ENCODE results near the gene ASGR2. TPM values are rescaled to one million over a fixed set of nuclear protein-coding genes. Genes with fewer than 3 reads are reported as not detected.

ASGR2 gene
- polyA plus RNA-seq, 1 donor from 2014 or later = not detected

DNA sequence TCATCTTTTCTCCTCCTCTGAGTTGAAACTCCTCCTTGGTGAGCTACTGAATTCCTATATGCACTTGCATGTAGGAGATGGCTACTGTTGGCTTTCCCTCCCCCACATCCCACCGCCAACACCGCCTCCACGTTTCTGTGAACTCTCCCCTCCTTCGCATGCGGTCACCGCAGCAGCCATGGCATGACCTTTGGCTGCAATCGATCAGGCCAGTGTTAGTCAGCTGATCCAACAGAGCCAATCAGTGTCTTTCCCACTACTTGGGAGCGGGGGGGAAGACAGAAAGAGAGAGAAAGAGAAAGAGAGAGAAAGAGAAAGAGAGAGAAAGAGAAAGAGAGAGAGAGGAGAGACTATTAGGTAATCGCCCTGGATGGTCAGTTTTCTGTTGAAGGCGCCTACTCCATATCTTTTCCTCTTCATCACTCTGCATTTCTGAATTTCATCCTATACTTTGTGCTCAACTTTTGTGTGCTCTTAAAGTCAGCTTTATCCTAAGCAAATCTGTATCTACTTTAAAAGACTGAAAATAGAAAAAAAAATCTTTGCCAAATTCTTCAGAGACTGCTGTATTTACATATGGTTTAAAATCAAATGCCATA, 41.8 kb upstream of the ASGR2 start:
- Histone ChIP-seq H4K20me1 (ENCODE audit: insufficient read depth) (no peaks in the 10 kb centered on the region), H3K9ac (ENCODE audit: low read length) (no peak overlapping the region), H3K4me3 (ENCODE audit: low read length) (no peak overlapping the region), H3K36me3 (ENCODE audit: insufficient read depth, low read length) (no peaks in the 10 kb centered on the region), H3K9me3 (ENCODE audit: low read length) (no peaks in the 10 kb centered on the region), H3K79me2 (replicated peaks; ENCODE audit: insufficient read depth, low read length) (no peaks in the 10 kb centered on the region), H3K4me2 (ENCODE audit: low read length) (no peak overlapping the region), H3K9me2 (ENCODE audit: insufficient read depth, low read length) (no peaks in the 10 kb centered on the region), H3K27me3 (ENCODE audit: insufficient read depth, low read depth, low read length) (no peaks in the 10 kb centered on the region), H3K27ac (ENCODE audit: low read length) (no peak overlapping the region), H2AFZ (ENCODE audit: low read depth, low read length) (no peak overlapping the region), H3F3A (ENCODE audit: insufficient read depth, low read length, poor library complexity, severe bottlenecking) (no peaks in the 10 kb centered on the region)
- TF ChIP-seq TAF1 (IDR thresholded peaks at IDR 0.05; ENCODE audit: low read depth) (no peak), EZH2 (IDR thresholded peaks at IDR 0.05; ENCODE audit: borderline replicate concordance, insufficient read depth, low read length, poor library complexity, severe bottlenecking) (no peak), SMC3 (conservative IDR thresholded peaks at IDR 0.05; ENCODE audit: poor library complexity) (no peak), EP300 (conservative IDR thresholded peaks at IDR 0.05; ENCODE audit: poor library complexity, severe bottlenecking) (no peak), RAD21 (conservative IDR thresholded peaks at IDR 0.05) (no peak), MXI1 (conservative IDR thresholded peaks at IDR 0.05; ENCODE audit: poor library complexity, severe bottlenecking) (no peak), POLR2AphosphoS5 (IDR thresholded peaks at IDR 0.05) (no peak)
- TF ChIP-seq, protein P1, sequence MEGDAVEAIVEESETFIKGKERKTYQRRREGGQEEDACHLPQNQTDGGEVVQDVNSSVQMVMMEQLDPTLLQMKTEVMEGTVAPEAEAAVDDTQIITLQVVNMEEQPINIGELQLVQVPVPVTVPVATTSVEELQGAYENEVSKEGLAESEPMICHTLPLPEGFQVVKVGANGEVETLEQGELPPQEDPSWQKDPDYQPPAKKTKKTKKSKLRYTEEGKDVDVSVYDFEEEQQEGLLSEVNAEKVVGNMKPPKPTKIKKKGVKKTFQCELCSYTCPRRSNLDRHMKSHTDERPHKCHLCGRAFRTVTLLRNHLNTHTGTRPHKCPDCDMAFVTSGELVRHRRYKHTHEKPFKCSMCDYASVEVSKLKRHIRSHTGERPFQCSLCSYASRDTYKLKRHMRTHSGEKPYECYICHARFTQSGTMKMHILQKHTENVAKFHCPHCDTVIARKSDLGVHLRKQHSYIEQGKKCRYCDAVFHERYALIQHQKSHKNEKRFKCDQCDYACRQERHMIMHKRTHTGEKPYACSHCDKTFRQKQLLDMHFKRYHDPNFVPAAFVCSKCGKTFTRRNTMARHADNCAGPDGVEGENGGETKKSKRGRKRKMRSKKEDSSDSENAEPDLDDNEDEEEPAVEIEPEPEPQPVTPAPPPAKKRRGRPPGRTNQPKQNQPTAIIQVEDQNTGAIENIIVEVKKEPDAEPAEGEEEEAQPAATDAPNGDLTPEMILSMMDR (IDR thresholded peaks at IDR 0.05; ENCODE audit: poor library complexity, severe bottlenecking) = no peak
- TF ChIP-seq, protein P2, sequence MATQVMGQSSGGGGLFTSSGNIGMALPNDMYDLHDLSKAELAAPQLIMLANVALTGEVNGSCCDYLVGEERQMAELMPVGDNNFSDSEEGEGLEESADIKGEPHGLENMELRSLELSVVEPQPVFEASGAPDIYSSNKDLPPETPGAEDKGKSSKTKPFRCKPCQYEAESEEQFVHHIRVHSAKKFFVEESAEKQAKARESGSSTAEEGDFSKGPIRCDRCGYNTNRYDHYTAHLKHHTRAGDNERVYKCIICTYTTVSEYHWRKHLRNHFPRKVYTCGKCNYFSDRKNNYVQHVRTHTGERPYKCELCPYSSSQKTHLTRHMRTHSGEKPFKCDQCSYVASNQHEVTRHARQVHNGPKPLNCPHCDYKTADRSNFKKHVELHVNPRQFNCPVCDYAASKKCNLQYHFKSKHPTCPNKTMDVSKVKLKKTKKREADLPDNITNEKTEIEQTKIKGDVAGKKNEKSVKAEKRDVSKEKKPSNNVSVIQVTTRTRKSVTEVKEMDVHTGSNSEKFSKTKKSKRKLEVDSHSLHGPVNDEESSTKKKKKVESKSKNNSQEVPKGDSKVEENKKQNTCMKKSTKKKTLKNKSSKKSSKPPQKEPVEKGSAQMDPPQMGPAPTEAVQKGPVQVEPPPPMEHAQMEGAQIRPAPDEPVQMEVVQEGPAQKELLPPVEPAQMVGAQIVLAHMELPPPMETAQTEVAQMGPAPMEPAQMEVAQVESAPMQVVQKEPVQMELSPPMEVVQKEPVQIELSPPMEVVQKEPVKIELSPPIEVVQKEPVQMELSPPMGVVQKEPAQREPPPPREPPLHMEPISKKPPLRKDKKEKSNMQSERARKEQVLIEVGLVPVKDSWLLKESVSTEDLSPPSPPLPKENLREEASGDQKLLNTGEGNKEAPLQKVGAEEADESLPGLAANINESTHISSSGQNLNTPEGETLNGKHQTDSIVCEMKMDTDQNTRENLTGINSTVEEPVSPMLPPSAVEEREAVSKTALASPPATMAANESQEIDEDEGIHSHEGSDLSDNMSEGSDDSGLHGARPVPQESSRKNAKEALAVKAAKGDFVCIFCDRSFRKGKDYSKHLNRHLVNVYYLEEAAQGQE (IDR thresholded peaks at IDR 0.05; ENCODE audit: borderline replicate concordance) = no peak

DNA sequence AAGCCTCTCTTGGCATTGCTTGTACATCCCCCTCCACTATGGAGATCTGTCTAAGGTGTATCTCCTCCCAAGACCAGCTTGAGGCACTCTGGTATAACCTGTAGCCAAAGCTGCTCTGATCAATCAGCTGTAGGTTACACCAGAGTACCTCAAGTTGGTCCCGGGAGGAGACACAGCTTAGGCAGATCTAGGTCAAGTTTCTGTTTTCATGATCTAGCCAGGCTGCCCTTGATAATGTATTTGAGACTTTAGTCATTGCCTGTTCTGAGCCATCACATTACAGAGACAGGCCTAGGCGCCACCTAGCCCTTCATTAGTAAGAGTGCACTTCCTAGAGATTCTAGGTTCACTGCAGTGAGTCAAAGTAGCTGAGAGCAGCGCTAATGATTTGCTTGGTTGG, 33.1 kb upstream of the ASGR2 start:
- no peaks in the 10 kb centered on the region for H3K9me3 ChIP-seq (ENCODE audit: low read length)
- no peaks in the 10 kb centered on the region for H3K36me3 ChIP-seq (ENCODE audit: insufficient read depth, low read length)
- H2AFZ ChIP-seq (ENCODE audit: low read depth, low read length) = no peak overlapping the region
- H3K79me2 ChIP-seq (replicated peaks; ENCODE audit: insufficient read depth, low read length) = no peaks in the 10 kb centered on the region
- TF ChIP-seq, protein P1 (IDR thresholded peaks at IDR 0.05; ENCODE audit: poor library complexity, severe bottlenecking) = no peak
- no peak for TF ChIP-seq EZH2 (IDR thresholded peaks at IDR 0.05; ENCODE audit: borderline replicate concordance, insufficient read depth, low read length, poor library complexity, severe bottlenecking)
- TF ChIP-seq, protein P2 (IDR thresholded peaks at IDR 0.05; ENCODE audit: borderline replicate concordance) = no peak
- TF ChIP-seq TAF1 (IDR thresholded peaks at IDR 0.05; ENCODE audit: low read depth) = no peak
- TF ChIP-seq POLR2AphosphoS5 (IDR thresholded peaks at IDR 0.05) = no peak
- no peak for TF ChIP-seq EP300 (conservative IDR thresholded peaks at IDR 0.05; ENCODE audit: poor library complexity, severe bottlenecking)
- TF ChIP-seq RAD21 (conservative IDR thresholded peaks at IDR 0.05) = no peak
- TF ChIP-seq MXI1 (conservative IDR thresholded peaks at IDR 0.05; ENCODE audit: poor library complexity, severe bottlenecking) = no peak
- no peak overlapping the region for H3K4me2 ChIP-seq (ENCODE audit: low read length)
- H3K27ac ChIP-seq (ENCODE audit: low read length) = no peak overlapping the region
- H3K4me3 ChIP-seq (ENCODE audit: low read length) = no peak overlapping the region
- H3K9me2 ChIP-seq (ENCODE audit: insufficient read depth, low read length) = no peaks in the 10 kb centered on the region
- H3F3A ChIP-seq (ENCODE audit: insufficient read depth, low read length, poor library complexity, severe bottlenecking) = no peaks in the 10 kb centered on the region
- H3K27me3 ChIP-seq (ENCODE audit: insufficient read depth, low read depth, low read length) = no peaks in the 10 kb centered on the region
- no peak overlapping the region for H3K9ac ChIP-seq (ENCODE audit: low read length)
- H4K20me1 ChIP-seq (ENCODE audit: insufficient read depth) = no peaks in the 10 kb centered on the region
